Panc1 (cell line): Measurements from ENCODE around the gene ZNF76. TPM values are rescaled to one million over a fixed set of nuclear protein-coding genes. Genes with fewer than 3 reads are reported as not detected.
"Not testable (repeated sequence)": the region's sequence is repeated elsewhere in the genome, so short reads cannot be mapped to it uniquely, and the experiment has no call there.

ENCODE experiments used
- ATAC-seq: fragments of 200-7000 bp; cut with Tn5 transposase; 2 replicates; pipeline ENCODE4 v1.9.1; 2020; ENCODE audit warnings: mild to moderate bottlenecking, moderate library complexity
- BruUV-seq: library from RNA; stranded (reverse); fragments of 400-500 nt; replicated peaks from 2 replicates; lab custom pipeline; 2021; lab: Mats Ljungman, UMichigan
- CTCF ChIA-PET: fragments of 300-600 bp; sonication (Branson Sonifier 250); formaldehyde crosslinking; loops from one replicate; lab custom pipeline; 2022; ENCODE audit warnings: antibody characterized with exemption; lab: Charles Lee
- POLR2A ChIA-PET: fragments of 300-600 bp; sonication (Branson Sonifier 250); formaldehyde crosslinking; loops from one replicate; lab custom pipeline; 2022; ENCODE audit warnings: antibody characterized with exemption; lab: Charles Lee
- DNase-seq: peaks from one replicate; pipeline ENCODE4 v3.0.0-alpha.2; 2010; ENCODE audit warnings: low read depth, low spot score
- H3K27ac ChIP-seq: 2 replicates; pipeline ENCODE4 v1.5.1; 2011; ENCODE audit warnings: mild to moderate bottlenecking, low read length, inconsistent platforms
- H3K27me3 ChIP-seq: fragments of 200-500 bp; sonication (Bioruptor generic); 2 replicates; pipeline ENCODE4 v1.6.0; 2014; ENCODE audit warnings: low read length, inconsistent platforms; ENCODE audit not compliant: control insufficient read depth, insufficient read depth
- H3K36me3 ChIP-seq: fragments of 200-500 bp; sonication (Bioruptor generic); 2 replicates; pipeline ENCODE4 v1.5.1; 2014; ENCODE audit warnings: inconsistent platforms, mild to moderate bottlenecking, low read length, moderate library complexity; ENCODE audit not compliant: control insufficient read depth, insufficient read depth
- H3K4me1 ChIP-seq: 2 replicates; pipeline ENCODE4 v1.5.1; 2011; ENCODE audit warnings: inconsistent platforms, mild to moderate bottlenecking, low read length, moderate library complexity; ENCODE audit not compliant: control insufficient read depth, insufficient read depth
- H3K4me3 ChIP-seq, 2 experiments: 2 replicates each; pipeline ENCODE4 v1.5.1; 2011 to 2012; ENCODE audit warnings: low read depth in 2 of 2, low read length in 2 of 2, mild to moderate bottlenecking in 2 of 2, inconsistent platforms in 1 of 2, moderate library complexity in 1 of 2
- H3K9me3 ChIP-seq: fragments of 200-500 bp; sonication (Bioruptor generic); 2 replicates; pipeline ENCODE4 v1.5.1; 2014; ENCODE audit warnings: low read depth, mild to moderate bottlenecking, inconsistent platforms, low read length, moderate library complexity; ENCODE audit not compliant: control insufficient read depth, insufficient read depth
- POLR2AphosphoS5 ChIP-seq: IDR thresholded peaks from 2 replicates; pipeline ENCODE4 v1.6.1; 2012; ENCODE audit warnings: mild to moderate bottlenecking, low read depth, low read length, moderate library complexity
- SIN3A ChIP-seq: IDR thresholded peaks from 2 replicates; pipeline ENCODE4 v1.6.1; 2012; ENCODE audit warnings: low read depth, mild to moderate bottlenecking, low read length, moderate library complexity, borderline replicate concordance; ENCODE audit not compliant: insufficient read depth
- TCF7L2 ChIP-seq: IDR thresholded peaks from 2 replicates; pipeline ENCODE4 v1.6.1; 2011; ENCODE audit warnings: mild to moderate bottlenecking, low read depth, low read length, inconsistent platforms
- in situ Hi-C: cut with HindIII; loops from 2 replicates; pipeline ENCODE4 v1.10.0; 2016; ENCODE audit warnings: low sequenced_read_pairs, low pct_unique_long_range_greater_than_20kb
- intact Hi-C: fragments of 100-400 bp; cut with micrococcal nuclease; formaldehyde crosslinking; loops from one replicate; pipeline ENCODE4 v1.10.0; 2022; ENCODE audit not compliant: unreplicated experiment
- total RNA-seq: library from RNA; stranded (reverse); gene quantifications from one replicate; pipeline ENCODE4 v1.2.1, GENCODE V29; 2021; ENCODE audit not compliant: unreplicated experiment
- TF ChIP-seq, protein P1 (sequence below): fragments of 450-650 bp; IDR thresholded peaks from 2 replicates; pipeline ENCODE4 v1.5.1; 2017; ENCODE audit warnings: mild to moderate bottlenecking
- TF ChIP-seq, protein P2 (sequence below), 2 experiments: IDR thresholded peaks; 2 replicates each; pipeline ENCODE4 v1.6.1; 2011 to 2012; ENCODE audit warnings: low read depth in 2 of 2, control low read depth in 1 of 2, low read length in 1 of 2, mild to moderate bottlenecking in 1 of 2, moderate library complexity in 1 of 2; ENCODE audit not compliant: insufficient read depth in 1 of 2

The ZNF76 gene
- total RNA-seq, 1 experiment from 2014 or later, result 41.5 TPM

DNA sequence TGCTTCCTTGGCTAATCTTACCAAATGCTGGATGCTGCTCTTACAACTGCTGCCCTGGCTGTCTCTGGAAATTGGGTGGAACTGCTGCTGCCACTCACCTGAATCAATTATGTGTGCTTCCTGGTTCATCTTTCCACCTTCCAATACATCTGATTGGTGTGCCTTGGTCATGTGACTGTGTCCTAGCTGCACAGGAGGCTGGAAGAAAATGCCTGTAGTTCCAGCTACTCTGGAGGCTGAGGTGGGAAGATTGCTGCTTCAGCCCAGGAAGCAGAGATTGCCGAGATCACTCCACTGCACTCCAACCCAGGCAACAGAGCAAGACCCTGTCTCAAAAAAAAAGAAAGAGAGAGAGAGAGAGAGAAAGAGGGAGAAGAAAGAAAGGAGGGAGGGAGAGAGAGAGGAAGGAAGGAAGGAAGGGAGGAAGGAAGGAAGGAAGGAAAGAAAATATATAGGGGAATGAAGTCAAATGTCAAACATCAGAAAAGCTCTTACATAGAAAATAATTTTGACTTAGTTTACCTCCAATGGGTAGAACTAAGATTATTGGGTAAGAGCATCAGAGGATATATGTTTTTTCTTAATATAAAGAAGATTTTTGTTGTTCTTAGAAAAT, 68.7 kb downstream of the ZNF76 start:
- H3K9me3 ChIP-seq, result no peaks in the 10 kb centered on the region
- no peak overlapping the region for H3K27ac ChIP-seq
- ChIA-PET CTCF (interaction anchor here (0.6 to 1.0 kb wide), 4 partner anchors 31 to 122 kb away, joined by 3 to 8 read pairs (median 4); no protein-coding TSS in a partner anchor), POLR2A (interaction anchor here (0.7 kb wide), 1 partner anchor 17 kb away, joined by 4 read pairs; no protein-coding TSS in a partner anchor)
- no TSS peak for BruUV-seq
- ATAC-seq (no peak; the same call in 1 of the 2 replicates), DNase-seq (no peak)
- in situ Hi-C loops, result no loop called here
- H3K27me3 ChIP-seq, result no peaks in the 10 kb centered on the region; the same call in 1 of the 2 replicates
- TF ChIP-seq, protein P1, sequence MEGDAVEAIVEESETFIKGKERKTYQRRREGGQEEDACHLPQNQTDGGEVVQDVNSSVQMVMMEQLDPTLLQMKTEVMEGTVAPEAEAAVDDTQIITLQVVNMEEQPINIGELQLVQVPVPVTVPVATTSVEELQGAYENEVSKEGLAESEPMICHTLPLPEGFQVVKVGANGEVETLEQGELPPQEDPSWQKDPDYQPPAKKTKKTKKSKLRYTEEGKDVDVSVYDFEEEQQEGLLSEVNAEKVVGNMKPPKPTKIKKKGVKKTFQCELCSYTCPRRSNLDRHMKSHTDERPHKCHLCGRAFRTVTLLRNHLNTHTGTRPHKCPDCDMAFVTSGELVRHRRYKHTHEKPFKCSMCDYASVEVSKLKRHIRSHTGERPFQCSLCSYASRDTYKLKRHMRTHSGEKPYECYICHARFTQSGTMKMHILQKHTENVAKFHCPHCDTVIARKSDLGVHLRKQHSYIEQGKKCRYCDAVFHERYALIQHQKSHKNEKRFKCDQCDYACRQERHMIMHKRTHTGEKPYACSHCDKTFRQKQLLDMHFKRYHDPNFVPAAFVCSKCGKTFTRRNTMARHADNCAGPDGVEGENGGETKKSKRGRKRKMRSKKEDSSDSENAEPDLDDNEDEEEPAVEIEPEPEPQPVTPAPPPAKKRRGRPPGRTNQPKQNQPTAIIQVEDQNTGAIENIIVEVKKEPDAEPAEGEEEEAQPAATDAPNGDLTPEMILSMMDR, result no peak
- TF ChIP-seq, protein P2, sequence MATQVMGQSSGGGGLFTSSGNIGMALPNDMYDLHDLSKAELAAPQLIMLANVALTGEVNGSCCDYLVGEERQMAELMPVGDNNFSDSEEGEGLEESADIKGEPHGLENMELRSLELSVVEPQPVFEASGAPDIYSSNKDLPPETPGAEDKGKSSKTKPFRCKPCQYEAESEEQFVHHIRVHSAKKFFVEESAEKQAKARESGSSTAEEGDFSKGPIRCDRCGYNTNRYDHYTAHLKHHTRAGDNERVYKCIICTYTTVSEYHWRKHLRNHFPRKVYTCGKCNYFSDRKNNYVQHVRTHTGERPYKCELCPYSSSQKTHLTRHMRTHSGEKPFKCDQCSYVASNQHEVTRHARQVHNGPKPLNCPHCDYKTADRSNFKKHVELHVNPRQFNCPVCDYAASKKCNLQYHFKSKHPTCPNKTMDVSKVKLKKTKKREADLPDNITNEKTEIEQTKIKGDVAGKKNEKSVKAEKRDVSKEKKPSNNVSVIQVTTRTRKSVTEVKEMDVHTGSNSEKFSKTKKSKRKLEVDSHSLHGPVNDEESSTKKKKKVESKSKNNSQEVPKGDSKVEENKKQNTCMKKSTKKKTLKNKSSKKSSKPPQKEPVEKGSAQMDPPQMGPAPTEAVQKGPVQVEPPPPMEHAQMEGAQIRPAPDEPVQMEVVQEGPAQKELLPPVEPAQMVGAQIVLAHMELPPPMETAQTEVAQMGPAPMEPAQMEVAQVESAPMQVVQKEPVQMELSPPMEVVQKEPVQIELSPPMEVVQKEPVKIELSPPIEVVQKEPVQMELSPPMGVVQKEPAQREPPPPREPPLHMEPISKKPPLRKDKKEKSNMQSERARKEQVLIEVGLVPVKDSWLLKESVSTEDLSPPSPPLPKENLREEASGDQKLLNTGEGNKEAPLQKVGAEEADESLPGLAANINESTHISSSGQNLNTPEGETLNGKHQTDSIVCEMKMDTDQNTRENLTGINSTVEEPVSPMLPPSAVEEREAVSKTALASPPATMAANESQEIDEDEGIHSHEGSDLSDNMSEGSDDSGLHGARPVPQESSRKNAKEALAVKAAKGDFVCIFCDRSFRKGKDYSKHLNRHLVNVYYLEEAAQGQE (IDR thresholded peaks at IDR 0.05; ENCODE audit: insufficient read depth in 1 of 2, low read depth in 2 of 2, low read length in 1 of 2), result no peak
- no peak for TF ChIP-seq TCF7L2
- intact Hi-C loops, result no loop called here
- H3K4me1 ChIP-seq, result no peaks in the 10 kb centered on the region
- H3K4me3 ChIP-seq, result no peak overlapping the region
- H3K36me3 ChIP-seq, result no peaks in the 10 kb centered on the region

DNA sequence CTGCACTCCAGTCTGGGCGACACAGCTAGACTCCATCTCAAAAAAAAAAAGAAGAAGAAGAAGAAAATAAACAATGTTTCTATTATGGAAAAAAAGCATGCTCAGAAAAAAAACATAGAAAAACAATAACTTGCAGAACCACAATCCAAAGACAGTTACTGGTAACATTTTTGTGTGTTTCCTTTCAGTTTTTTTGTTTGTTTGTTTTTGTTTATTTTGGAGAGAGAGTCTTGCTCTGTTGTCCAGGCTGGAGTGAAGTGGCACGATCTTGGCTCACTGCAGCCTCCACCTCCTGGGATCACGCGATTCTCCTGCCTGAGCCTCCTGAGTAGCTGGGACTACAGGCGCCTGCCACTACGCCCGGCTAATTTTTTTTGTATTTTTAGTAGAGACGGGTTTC, 69.4 kb downstream of the ZNF76 start:
- in situ Hi-C loops, DNase-seq, H3K36me3 ChIP-seq, H3K4me3 ChIP-seq, H3K27me3 ChIP-seq, ATAC-seq, intact Hi-C loops, BruUV-seq, H3K9me3 ChIP-seq, POLR2A ChIA-PET, H3K27ac ChIP-seq, H3K4me1 ChIP-seq, CTCF ChIA-PET: not testable (repeated sequence)

DNA sequence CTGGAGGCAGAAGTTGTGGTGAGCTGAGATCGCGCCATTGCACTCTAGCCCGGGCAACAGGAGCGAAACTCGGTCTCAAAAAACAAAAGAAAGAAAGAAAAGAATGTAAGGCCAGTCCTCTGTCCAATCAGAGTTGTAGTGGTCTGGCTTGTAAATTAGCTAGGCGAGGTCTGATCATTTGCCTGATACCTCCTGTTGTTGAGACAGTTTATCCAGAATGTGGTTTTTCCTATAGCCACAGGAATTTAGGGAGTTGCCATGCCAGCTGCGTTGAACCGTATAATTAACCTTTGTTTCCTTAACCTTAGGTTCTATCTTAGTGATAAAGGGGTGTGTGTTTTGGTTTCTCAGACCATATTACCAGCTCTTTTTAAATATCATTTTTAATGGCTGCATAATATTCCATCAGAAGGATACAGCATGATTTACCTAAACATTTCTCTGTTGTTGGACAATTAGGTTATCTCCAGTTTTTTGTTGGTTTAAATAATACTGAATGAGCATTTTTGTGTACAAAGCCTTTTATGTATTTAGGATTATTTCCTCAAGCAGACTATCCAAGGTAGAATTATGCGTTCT, 71.1 kb downstream of the ZNF76 start:
- no peak for TF ChIP-seq TCF7L2
- TF ChIP-seq, protein P1, result no peak
- TF ChIP-seq POLR2AphosphoS5, result no peak
- TF ChIP-seq, protein P2 (IDR thresholded peaks at IDR 0.05; ENCODE audit: insufficient read depth in 1 of 2, low read depth in 2 of 2, low read length in 1 of 2), result no peak
- TF ChIP-seq SIN3A, result no peak
- DNase-seq, result no peak
- BruUV-seq, result no TSS peak
- CTCF ChIA-PET, result no interaction called here
- Histone ChIP-seq H3K27me3 (no peaks in the 10 kb centered on the region; the same call in 1 of the 2 replicates), H3K27ac (no peak overlapping the region), H3K9me3 (no peaks in the 10 kb centered on the region), H3K36me3 (no peaks in the 10 kb centered on the region), H3K4me3 (no peak overlapping the region), H3K4me1 (no peaks in the 10 kb centered on the region)
- POLR2A ChIA-PET, result no interaction called here
- no peak for ATAC-seq
- in situ Hi-C loops (no loop called here), intact Hi-C loops (no loop called here)
